NCI-H82 treated with DMSO at 0.1 percent for 48 hours (cell line): ENCODE measurements around the gene ANKRD13A.
"Not testable (repeated sequence)": the region's sequence is repeated elsewhere in the genome, so short reads cannot be mapped to it uniquely, and the experiment has no call there.

Source experiments
- DNase-seq: peaks from one replicate; lab custom pipeline; 2025; ENCODE audit not compliant: unreplicated experiment; lab: John Stamatoyannopoulos, UW

Gene ANKRD13A

GRCh38 chr12:110047297-110047940, 48.2 kb downstream of the ANKRD13A start:
- DNase-seq: no peak

DNA sequence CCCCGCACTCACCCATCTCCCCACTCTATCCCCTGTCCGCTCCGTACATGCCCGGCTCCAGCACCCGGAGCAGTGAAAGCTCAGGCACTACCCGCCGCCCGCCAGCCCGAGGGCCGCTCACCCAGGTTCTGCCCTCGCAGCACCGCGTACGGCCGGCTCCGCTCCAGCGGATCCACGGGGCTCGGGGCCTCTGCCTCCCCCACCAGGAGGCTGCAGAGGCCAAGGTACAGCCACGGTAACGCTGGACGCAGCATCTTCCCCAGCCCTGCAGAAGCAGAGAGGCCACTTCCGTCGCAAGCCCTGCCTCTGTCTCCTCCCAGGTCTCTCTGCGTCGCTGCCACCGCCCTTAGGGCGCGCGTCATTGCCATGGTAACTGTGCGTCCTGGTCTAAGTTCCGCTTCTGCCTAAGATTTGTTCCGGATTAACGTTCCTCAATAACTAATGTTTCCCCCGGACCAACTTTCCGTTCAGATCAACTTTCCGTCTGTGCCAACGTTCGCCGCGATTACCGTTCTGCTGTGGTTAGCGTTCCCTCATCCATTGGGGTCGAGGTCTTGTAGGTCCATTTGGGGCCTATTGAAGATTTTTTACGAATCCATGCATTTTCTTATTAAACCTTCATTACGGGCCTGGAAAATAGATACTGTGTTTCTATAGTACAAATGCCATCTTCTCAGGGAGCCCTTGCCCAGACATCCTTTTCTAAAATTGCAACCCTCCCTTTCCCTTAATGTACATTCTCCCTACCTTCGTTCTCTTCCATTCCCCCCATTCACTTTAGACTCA, 49.2 kb downstream of the ANKRD13A start, which contains the start of gene C12orf76:
TSS of gene C12orf76 (minus strand) at position 281 of the 786 bp plus-strand sequence. CDS start at position 254, 27 bp downstream.
- peak; percentile 89 for DNase-seq

GRCh38 chr12:110049034-110049433, 49.8 kb downstream of the ANKRD13A start:
- DNase-seq: not testable (repeated sequence)

DNA sequence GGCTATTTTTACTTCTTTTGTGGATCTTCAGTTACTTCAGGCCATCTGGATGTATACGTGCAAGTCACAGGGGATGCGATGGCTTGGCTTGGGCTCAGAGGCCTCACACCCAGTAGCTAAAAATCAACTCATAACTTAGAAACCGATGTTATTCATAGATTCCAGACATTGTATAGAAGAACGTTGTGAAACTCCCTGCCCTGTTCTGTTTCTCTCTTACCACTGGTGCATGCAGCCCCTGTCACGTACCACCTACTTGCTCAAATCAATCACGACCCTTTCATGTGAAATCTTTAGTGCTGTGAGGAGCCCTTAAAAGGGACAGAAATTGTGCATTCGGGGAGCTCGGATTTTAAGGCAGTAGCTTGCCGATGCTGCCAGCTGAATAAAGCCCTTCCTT, 50.4 kb downstream of the ANKRD13A start:
- DNase-seq: not testable (repeated sequence)

DNA sequence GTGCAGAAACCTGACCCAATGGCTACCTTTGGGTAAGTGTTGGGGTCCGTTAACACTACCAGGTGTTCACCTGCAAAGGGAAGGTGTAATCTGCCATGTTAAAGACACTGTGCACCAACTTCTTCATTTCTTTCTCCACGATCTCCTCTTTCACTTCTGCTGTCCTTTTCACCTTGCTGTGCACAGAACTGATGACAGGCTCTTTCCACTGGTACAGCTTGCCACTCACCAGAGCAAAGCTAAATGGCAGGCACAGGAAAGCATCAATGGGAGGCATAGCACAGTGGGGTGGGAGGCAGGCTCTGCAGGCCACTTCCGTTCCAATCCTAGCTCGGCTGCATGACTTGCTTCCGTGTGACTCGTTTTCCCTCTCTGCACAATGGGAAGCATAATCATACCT, 51.7 kb downstream of the ANKRD13A start:
- no peak for DNase-seq

DNA sequence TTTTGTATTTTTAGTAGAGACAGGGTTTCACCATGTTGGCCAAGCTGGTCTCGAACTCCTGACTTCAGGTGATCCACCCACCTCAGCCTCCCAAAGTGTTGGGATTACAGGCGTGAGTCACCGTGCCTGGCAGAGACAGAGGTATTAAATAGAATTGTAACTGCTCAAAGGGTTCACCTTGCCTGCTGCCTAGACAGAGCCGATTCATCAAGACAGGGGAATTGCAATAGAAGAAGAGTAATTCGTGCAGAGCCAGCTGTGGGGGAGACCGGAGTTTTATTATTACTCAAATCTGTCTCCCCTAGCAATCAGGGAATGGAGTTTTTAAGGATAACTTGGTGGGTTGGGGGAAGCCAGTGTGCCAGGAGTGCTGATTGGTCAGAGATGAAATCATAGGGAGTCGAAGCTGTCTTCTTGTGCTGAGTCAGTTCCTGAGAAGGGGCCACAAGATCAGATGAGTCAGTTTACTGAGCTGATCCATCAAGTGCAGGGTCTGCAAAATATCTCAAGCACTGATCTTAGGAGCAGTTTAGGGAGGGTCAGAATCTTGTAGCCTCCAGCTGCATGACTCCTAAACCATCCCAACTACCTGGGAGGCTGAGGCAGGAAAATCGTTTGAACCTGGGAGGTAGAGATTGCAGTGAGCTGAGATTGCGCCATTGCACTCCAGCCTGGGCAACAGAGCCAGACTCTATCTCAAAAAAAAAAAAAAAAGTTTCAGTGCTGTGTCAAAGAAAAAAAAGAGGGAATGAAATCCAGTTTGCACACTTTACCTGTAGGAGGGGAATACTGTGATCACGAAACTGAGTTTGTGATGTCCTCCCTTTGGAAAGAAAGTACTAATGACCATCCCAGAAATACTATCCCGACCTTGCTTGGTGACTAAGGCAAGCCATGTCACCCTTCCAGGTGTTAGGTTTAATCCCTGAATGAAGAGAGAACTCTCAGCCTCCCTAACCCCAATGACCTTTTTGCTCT, 56.4 kb downstream of the ANKRD13A start:
- not testable (repeated sequence) for DNase-seq

GRCh38 chr12:110056643-110057042, 57.4 kb downstream of the ANKRD13A start:
- DNase-seq: not testable (repeated sequence)

- DNase-seq: peak; percentile 15
Measured at GRCh38 chr12:110058875-110059615, 59.8 kb downstream of the ANKRD13A start.

DNA sequence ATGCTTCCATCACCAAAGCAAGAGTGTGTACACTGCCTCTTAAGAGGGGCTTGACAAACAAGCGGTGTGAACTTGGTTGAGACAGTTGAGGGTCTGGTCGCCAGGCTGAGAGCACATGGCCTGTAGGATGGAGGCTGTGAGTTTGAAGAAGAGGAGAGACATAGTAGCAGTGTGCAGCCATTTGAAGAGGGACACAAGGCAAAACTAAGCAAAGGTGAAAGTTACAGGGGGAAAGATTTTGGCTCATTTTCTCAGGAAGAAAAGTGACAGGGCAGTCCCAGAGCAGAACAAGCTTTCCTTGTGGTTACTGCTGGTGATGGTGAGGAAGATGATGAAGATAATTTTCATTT, 60.4 kb downstream of the ANKRD13A start:
- DNase-seq: no peak

DNA sequence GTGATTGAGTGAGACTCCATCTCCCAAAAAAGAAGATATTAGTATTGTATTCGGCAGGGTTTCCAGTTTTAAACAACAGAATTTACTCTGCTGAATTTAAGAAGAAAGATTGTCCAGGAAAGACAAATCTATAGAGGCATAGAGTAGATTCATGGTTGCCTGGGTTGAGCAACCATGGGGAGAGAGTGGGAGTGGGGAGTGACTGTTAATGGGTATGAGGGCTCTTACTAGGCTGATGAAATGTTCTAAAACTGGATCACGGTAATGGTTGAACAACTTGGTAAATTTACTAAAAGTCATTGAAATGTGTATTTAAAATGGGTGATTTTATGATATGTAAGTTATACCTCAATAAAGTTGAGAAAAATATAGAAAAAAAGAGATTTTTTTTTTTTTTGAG, 63.0 kb downstream of the ANKRD13A start:
- DNase-seq: no peak

DNA sequence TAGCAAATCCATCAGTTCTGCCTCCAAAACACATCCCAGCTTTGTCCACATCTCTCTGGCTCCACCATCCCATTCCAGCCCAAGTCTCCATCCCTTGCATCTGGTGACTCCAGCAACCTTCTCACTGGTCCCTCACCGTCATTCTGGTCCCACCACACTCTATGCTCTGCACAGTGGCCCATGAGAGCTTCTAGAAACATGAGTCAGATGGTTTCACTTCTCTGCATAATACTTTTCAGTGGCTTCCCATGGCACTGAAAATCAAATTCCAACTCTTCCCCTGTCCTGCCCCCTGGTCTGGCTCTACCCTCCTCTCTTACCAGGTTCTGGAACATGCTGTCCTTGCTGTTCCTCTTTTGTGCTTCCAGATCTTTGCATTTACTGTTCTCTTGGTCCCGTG, 66.3 kb downstream of the ANKRD13A start:
- DNase-seq: no peak

GRCh38 chr12:110067531-110067930, 68.3 kb downstream of the ANKRD13A start:
- no peak for DNase-seq

GRCh38 chr12:110068115-110068514, 68.9 kb downstream of the ANKRD13A start:
- not testable (repeated sequence) for DNase-seq

DNA sequence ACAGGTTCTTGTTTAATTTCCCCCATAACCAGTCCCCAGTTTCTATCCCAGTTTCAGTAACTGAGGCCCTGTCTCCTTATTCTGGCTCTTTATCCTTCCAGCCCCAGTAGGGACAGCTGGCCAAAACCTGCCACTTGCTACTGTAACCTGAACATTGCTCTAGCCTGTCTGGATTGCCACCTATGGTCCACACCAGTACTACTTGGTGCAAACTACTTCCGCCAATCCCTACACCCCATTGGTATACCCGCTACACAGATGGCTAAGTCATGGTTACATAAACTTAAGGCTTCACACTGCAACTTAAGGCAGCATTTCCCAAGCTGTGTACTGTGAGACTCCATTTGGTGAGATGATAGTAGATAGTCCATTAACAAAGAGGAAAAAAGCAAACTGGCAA, 69.4 kb downstream of the ANKRD13A start:
- no peak for DNase-seq

GRCh38 chr12:110071504-110071903, 72.3 kb downstream of the ANKRD13A start:
- DNase-seq: no peak

DNA sequence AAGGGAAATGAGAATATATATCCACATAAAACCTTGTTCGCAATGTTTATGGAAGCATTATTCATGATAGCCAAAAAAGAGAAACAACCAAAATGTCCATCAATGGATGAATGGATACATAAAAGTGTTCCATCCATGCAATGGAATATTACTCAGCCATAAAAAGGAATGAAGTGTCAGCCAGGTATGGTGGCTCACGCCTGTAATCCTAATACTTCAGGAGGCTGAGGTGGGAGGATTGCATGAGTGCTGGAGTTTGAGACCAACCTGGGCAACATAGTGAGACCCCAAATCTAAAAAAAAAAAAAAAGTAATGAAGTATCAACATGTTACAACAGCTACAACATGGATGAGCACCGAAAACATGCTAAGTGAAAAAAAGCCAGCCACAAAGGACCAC, 72.7 kb downstream of the ANKRD13A start:
- no peak for DNase-seq

DNA sequence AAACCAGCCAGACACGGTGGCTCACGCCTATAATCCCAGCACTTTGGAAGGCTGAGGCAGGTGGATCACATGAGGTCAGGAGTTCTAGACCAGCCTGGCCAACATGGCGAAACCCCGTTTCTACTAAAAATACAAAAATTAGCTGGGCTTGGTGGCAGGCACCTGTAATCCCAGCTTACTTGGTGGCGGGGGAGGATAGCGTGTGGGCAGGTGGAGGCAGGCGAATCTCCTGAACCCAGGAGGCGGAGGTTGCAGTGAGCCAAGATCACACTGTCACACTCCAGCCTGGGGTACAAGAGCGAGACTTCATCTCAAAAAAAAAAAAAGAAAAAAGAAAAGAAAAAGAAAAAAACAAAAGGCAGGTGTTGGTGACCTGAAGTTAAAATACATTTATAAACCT, 73.4 kb downstream of the ANKRD13A start:
- not testable (repeated sequence) for DNase-seq

- DNase-seq: no peak
Measured at GRCh38 chr12:110073049-110073831, 74.0 kb downstream of the ANKRD13A start.

- DNase-seq: no peak
Measured at GRCh38 chr12:110074089-110074488, 74.9 kb downstream of the ANKRD13A start.

- DNase-seq: no peak
Measured at GRCh38 chr12:110075880-110076279, 76.7 kb downstream of the ANKRD13A start.
